Transverse colon (tissue), 4 donors: ENCODE measurements around the gene RRP8.

Experiments
- CTCF ChIP-seq, 5 experiments: fragments of 200-600 bp in 3 of 5; fragments of 450-650 bp in 2 of 5; sonication (generic) in 3 of 5; IDR thresholded peaks; 1 replicate in 2 of 5; 2 replicates in 3 of 5; pipeline ENCODE4 v1.5.1; 2016 to 2017; ENCODE audit warnings: antibody characterized with exemption in 5 of 5, inconsistent platforms in 3 of 5, mild to moderate bottlenecking in 2 of 5, moderate library complexity in 1 of 5
- EP300 ChIP-seq: sonication (generic); formaldehyde crosslinking; IDR thresholded peaks from one replicate; pipeline ENCODE4 v1.6.1; 2017; ENCODE audit warnings: antibody characterized with exemption, low read depth
- POLR2A ChIP-seq: fragments of 450-650 bp; IDR thresholded peaks from one replicate; pipeline ENCODE4 v1.6.1; 2016; ENCODE audit warnings: antibody characterized with exemption, mild to moderate bottlenecking, moderate library complexity
- POLR2AphosphoS5 ChIP-seq, 3 donors: sonication (generic); formaldehyde crosslinking; IDR thresholded peaks; one replicate each; pipeline ENCODE4 v1.6.1; 2016; ENCODE audit warnings: antibody characterized with exemption in 3 of 3

GRCh38 chr11:6625832-6626420 lies 22.5 kb upstream of the RRP8 start:
- TF ChIP-seq POLR2A (no peak), CTCF (IDR thresholded peaks at IDR 0.05) (no peak), EP300 (no peak), POLR2AphosphoS5 (IDR thresholded peaks at IDR 0.05) (no peak)
